Progenitor cell of endocrine pancreas (in vitro differentiated cells): ENCODE measurements around the gene LSM6. TPM values are rescaled to one million over a fixed set of nuclear protein-coding genes. Genes with fewer than 3 reads are reported as not detected.

Experiments used
- DNase-seq: peaks from one replicate; pipeline ENCODE4 v3.0.0; 2021; ENCODE audit warnings: low spot score; ENCODE audit not compliant: unreplicated experiment
- H3K27ac Mint-ChIP-seq: 2 replicates; pipeline ENCODE4 v1.8.0; 2021; ENCODE audit warnings: mild to moderate bottlenecking, moderate library complexity, mixed read lengths
- H3K27me3 Mint-ChIP-seq: 2 replicates; pipeline ENCODE4 v1.8.0; 2021; ENCODE audit warnings: mixed read lengths
- H3K36me3 Mint-ChIP-seq: 2 replicates; pipeline ENCODE4 v1.8.0; 2022; ENCODE audit warnings: mixed read lengths; ENCODE audit not compliant: insufficient read depth
- H3K4me1 Mint-ChIP-seq: 2 replicates; pipeline ENCODE4 v1.8.0; 2021; ENCODE audit warnings: low read depth, mixed read lengths
- H3K4me3 Mint-ChIP-seq: 2 replicates; pipeline ENCODE4 v1.8.0; 2021; ENCODE audit warnings: low read depth, mild to moderate bottlenecking, moderate library complexity, mixed read lengths
- H3K9me3 Mint-ChIP-seq: 2 replicates; pipeline ENCODE4 v1.8.0; 2021; ENCODE audit warnings: low read depth, mixed read lengths
- long read RNA-seq: library from polyadenylated mRNA; unstranded; transcript quantifications from one replicate; pipeline ENCODE4 v2.0.0, GENCODE V29; 2020
- total RNA-seq: library from RNA; stranded (reverse); gene quantifications from 2 replicates; pipeline ENCODE4 v1.2.1, GENCODE V29; 2021
- TF ChIP-seq, protein P1 (sequence below): fragments of 200-600 bp; sonication (generic); IDR thresholded peaks from one replicate; pipeline ENCODE4 v1.5.0; 2021; ENCODE audit warnings: antibody characterized with exemption, mild to moderate bottlenecking; ENCODE audit not compliant: unreplicated experiment

The LSM6 gene
- total RNA-seq = 52.6 and 55.9 TPM in 2 replicates
- long read RNA-seq, transcript LSM6-201 (4 exons, 2,259 nt) = major isoform, 11 of 20 reads
- long read RNA-seq, partial matches to known transcripts = 2 of 20 reads
- long read RNA-seq, other reads (novel, unspliced or antisense) = 5 of 20 reads

DNA sequence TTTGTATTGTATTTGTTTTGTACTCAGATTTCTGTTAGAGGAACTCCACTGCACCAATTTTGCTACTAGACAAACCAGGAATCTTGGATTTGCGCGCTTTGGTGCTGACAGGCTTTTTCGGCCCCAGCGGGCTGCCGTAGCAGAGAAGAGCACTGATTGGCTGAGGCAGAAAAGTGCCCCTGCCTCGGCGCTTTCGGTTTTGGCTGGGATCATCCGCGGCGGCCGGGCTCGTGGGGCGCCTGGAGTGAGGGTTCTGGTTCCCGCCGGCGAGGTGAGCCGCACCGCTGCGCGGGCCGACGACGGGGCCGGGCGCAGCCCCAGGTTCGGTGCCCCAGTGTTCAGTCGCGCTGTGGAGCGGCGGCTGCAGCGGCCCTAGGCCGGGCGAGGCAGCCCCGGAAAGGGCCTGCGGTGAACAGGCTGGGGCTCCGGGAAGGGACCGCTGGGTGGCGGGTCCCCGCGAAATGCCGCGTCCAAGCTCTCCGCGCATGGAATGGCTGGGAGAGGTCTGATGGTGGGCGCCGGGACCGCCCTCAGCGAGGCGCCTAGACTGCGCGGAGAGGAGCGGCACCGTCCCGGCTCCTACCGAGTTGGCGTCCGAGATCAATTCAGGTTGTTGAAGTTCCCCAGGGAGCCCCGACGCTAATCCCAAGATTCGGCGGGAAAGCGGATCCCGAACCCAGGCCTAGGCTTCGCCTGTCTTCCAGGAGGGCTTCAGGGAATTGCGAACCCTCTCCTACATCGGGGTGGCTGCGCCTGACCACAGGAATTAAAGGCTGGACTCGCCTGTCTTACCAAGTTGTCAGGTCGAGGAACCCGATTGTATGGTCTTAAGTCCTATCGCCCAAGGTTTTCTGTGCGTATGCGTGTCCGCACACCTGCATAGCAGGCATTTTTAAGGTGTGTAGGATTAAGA lies at the start of gene LSM6:
LSM6 (plus strand) TSS at position 178 of the 913 bp plus-strand sequence. CDS start 7,204 bp downstream, outside the sequence.
- H3K36me3 Mint-ChIP-seq = no peaks in the 10 kb centered on the region
- TF ChIP-seq, protein P1, sequence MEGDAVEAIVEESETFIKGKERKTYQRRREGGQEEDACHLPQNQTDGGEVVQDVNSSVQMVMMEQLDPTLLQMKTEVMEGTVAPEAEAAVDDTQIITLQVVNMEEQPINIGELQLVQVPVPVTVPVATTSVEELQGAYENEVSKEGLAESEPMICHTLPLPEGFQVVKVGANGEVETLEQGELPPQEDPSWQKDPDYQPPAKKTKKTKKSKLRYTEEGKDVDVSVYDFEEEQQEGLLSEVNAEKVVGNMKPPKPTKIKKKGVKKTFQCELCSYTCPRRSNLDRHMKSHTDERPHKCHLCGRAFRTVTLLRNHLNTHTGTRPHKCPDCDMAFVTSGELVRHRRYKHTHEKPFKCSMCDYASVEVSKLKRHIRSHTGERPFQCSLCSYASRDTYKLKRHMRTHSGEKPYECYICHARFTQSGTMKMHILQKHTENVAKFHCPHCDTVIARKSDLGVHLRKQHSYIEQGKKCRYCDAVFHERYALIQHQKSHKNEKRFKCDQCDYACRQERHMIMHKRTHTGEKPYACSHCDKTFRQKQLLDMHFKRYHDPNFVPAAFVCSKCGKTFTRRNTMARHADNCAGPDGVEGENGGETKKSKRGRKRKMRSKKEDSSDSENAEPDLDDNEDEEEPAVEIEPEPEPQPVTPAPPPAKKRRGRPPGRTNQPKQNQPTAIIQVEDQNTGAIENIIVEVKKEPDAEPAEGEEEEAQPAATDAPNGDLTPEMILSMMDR = peak; percentile 30
- peak within 1 kb of the TSS; percentile 84 for H3K4me3 Mint-ChIP-seq
- H3K27ac Mint-ChIP-seq = peak within 1 kb of the TSS; percentile 95
- no peaks in the 10 kb centered on the region for H3K9me3 Mint-ChIP-seq
- peaks cover 26% of the 10 kb centered on the region for H3K4me1 Mint-ChIP-seq
- H3K27me3 Mint-ChIP-seq = no peaks in the 10 kb centered on the region
- DNase-seq = peak; percentile 56

DNA sequence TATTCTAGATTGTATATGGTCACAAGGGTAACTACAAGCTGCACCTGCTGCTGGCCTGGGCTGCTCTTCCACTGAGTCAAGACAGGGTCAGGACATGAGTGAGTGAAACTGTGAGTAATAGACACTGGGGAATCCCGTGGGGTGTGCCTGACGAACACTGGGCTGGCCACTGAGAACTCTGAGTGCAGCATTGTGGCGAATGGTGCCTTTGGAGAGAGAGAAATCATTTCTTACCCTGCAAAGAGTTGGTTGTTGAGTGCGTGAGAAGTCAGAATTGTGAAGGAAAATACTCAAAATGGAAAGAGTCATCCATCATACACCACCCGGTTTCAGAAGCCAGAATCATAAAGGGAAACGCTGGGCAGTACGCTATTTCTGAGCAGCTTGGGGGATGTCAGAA lies 43.1 kb upstream of the LSM6 start:
- Mint-ChIP-seq H3K27me3 (peaks cover 3% of the 10 kb centered on the region), H3K4me1 (no peaks in the 10 kb centered on the region), H3K36me3 (no peaks in the 10 kb centered on the region), H3K27ac (no peak overlapping the region), H3K4me3 (no peak overlapping the region), H3K9me3 (no peaks in the 10 kb centered on the region)
- TF ChIP-seq, protein P1 = no peak
- DNase-seq = no peak

DNA sequence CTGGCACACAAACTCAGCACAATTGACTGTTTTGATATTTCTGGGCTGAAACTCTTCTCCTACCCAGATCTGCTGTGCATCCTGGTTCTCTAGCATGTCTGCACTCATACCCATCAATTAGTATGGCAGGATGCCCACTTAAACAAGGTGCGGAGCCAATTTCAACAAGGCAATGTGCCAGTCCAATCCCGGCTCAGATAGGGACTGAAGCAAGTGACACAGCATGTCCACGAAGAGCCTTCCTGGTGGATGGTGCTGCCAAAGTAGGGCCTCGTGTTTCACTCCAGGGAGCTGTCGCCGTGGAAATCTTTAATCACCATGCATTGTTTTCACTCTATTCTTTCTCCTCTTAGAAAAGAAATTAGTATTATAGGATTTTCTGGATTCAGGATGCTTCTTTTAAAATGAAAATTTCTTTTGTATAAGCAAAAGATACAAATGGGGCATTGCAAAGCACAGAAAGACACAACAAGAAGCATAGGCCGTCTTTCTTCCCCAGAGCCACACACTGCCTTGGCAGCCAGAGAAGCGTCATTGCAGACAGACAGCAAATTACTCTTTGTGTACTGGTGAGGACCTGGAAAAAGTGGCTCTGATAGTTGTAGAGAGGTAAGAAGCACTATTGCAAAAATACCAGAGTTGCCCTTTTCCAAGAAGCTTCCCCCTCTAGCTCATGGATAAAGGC lies 40.6 kb upstream of the LSM6 start:
- Mint-ChIP-seq H3K27me3 (peaks cover 3% of the 10 kb centered on the region), H3K36me3 (no peaks in the 10 kb centered on the region), H3K4me1 (no peaks in the 10 kb centered on the region), H3K27ac (no peak overlapping the region), H3K4me3 (no peak overlapping the region), H3K9me3 (no peaks in the 10 kb centered on the region)
- no peak for DNase-seq
- TF ChIP-seq, protein P1 = no peak

DNA sequence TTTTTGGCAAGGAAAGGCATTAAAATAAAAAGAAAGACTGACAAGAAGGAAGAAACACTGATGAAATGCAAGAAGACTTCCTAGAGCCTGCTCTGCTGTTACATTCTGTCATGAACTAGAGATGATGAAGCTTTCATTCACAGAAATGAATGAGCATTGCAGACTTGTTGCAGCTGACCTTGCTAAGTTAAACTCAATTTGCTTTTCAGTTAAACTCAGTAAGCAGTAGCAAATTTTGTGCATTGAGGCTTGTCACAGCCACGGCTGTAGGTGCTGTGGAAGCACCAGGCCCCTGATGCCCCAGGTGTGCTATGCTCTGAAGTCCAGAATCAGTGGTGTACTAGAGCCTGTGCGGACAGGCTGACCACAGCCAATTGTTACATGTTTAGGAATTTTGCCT lies 39.6 kb upstream of the LSM6 start:
- Mint-ChIP-seq H3K9me3 (no peaks in the 10 kb centered on the region), H3K27ac (no peak overlapping the region), H3K4me3 (no peak overlapping the region), H3K27me3 (peaks cover 3% of the 10 kb centered on the region), H3K36me3 (no peaks in the 10 kb centered on the region), H3K4me1 (no peaks in the 10 kb centered on the region)
- no peak for DNase-seq
- TF ChIP-seq, protein P1 = no peak

DNA sequence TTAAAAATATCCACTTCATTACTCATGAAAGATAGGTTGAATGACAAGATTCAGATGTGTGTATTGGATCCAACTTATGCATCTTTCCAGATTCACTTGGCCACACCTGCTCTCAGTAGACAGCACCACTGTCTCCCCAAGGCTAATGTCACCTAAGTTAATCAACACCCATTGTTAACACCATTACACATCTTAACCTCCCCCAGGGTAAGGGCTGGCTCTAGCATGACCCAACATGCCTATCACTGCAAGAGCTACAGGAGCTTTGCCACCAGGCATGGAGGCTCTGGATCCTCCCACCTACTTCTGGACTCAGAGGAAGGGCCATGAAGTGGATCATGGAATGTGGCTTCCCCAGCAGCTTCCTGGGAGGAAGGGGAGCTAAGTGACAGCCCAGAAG lies 32.8 kb upstream of the LSM6 start:
- H3K9me3 Mint-ChIP-seq = no peaks in the 10 kb centered on the region
- TF ChIP-seq, protein P1 = no peak

More for the DNA sequence above, 32.8 kb upstream of the LSM6 start:
- Mint-ChIP-seq H3K4me1 (no peaks in the 10 kb centered on the region), H3K36me3 (no peaks in the 10 kb centered on the region), H3K27ac (no peak overlapping the region), H3K4me3 (no peak overlapping the region), H3K27me3 (no peaks in the 10 kb centered on the region)
- no peak for DNase-seq
